MM.1S (cell line): ENCODE results near the gene KCTD2.

Experiments
- EZH2 ChIP-seq: fragments of 300-600 bp; sonication (generic); optimal IDR thresholded peaks from 2 replicates; pipeline ENCODE3; 2017; ENCODE audit warnings: low read depth, mild to moderate bottlenecking, antibody characterized with exemption, low read length, mixed read lengths
- TF ChIP-seq, protein P1 (sequence below): fragments of 300-600 bp; sonication (generic); IDR thresholded peaks from 2 replicates; pipeline ENCODE4 v1.5.1; 2016; ENCODE audit warnings: antibody characterized with exemption, low read length, mixed read lengths

DNA sequence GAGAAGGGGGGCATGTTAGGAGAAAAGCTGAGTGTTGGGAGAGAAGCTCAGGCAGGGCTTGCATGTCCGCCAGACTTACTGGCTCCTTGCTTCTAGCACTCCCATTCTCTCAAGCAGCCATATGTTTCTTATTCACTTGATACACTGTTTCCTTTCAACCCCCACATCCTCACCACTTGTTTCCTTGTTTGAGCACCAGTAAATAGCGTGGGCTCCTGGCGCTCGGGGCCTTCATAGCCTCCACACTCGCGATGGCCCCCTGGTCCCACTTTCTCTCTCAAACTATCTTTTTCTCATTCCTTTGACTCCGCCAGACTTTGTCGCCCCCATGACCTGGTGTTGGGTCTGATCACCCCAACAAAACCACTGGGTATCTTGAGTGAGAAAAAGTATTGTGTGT, 16.9 kb upstream of the KCTD2 start:
- TF ChIP-seq, protein P1, sequence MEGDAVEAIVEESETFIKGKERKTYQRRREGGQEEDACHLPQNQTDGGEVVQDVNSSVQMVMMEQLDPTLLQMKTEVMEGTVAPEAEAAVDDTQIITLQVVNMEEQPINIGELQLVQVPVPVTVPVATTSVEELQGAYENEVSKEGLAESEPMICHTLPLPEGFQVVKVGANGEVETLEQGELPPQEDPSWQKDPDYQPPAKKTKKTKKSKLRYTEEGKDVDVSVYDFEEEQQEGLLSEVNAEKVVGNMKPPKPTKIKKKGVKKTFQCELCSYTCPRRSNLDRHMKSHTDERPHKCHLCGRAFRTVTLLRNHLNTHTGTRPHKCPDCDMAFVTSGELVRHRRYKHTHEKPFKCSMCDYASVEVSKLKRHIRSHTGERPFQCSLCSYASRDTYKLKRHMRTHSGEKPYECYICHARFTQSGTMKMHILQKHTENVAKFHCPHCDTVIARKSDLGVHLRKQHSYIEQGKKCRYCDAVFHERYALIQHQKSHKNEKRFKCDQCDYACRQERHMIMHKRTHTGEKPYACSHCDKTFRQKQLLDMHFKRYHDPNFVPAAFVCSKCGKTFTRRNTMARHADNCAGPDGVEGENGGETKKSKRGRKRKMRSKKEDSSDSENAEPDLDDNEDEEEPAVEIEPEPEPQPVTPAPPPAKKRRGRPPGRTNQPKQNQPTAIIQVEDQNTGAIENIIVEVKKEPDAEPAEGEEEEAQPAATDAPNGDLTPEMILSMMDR, result no peak
- no peak for TF ChIP-seq EZH2
